NT2/D1 (cell line): ENCODE data around the gene KLHL29.

ENCODE experiments used
- SUZ12 ChIP-seq: IDR thresholded peaks from 2 replicates; pipeline ENCODE4 v1.6.1; 2011; ENCODE audit not compliant: insufficient read length, insufficient read depth; ENCODE audit errors: extremely low read depth
- YY1 ChIP-seq: IDR thresholded peaks from 2 replicates; pipeline ENCODE4 v1.6.1; 2011; ENCODE audit not compliant: insufficient read length, insufficient read depth
- ZNF274 ChIP-seq: IDR thresholded peaks from 2 replicates; pipeline ENCODE4 v1.6.1; 2011; ENCODE audit warnings: mild to moderate bottlenecking, low read depth, low read length

DNA sequence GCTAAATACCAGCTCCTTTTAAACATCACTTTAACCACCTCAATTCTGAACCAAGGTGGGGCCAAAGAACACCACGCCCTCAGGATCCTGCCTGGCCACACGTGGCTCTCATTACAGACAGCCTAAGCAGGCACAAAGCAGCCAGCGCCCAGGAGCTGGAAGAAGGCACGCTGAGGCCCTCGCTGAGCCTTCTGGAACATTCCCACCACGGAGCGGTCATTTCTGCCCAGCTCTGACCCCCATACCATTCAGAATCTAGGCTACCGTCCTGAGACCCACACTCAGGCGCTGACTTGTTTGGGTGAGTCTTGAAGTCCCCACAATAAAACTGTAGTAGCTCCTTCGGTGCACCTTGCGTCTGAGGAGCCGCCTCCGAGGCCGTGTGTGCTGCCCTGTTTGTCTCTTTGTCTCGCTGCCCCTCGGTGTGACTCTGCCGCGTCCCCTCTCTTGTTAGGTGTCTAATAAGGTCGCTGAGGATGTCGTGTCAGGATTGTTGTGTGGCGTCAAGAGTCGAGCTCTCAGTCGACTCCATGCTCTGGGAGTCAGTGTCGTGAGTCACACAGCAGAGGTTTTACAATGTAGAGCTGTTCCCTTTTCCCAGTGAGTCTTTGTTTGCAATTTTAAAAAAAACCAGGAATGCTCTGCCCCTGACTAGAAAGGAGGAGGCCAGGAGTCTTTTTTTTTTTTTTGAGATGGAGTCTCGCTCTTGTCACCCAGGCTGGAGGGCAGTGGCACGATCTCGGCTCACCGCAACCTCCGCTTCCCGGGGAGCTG lies 242.4 kb downstream of the KLHL29 start:
- TF ChIP-seq YY1 (no peak), ZNF274 (no peak), SUZ12 (no peak)
